ENCODE measurements around the gene C1orf35. TPM values are rescaled to one million over a fixed set of nuclear protein-coding genes. Genes with fewer than 3 reads are reported as not detected.

Gene C1orf35
- total and polyA plus RNA-seq, 9 of the 15 experiments (the other 6 are each of a cell fraction or from before 2014, with no cell fraction given), result 3.2 to 48.7 (median 12.5) TPM

GRCh38 chr1:228082214-228082917 is 20.8 kb downstream of the C1orf35 start, which contains the start of gene ARF1 (continued):
- TF ChIP-seq TFE3 (CRISPR knock-in tag; IDR thresholded peaks at IDR 0.05) (peak; percentile 3; the same call in 1 of the 2 replicates), NFE2 (IDR thresholded peaks at IDR 0.05; ENCODE audit: low read depth) (no peak), TBP (optimal IDR thresholded peaks at IDR 0.05; ENCODE audit: low read depth, low read length) (peak; percentile 85), TSHZ1 (CRISPR knock-in tag; IDR thresholded peaks at IDR 0.05) (peak; percentile 67; the same call in 1 of the 2 replicates), GTF3C2 (IDR thresholded peaks at IDR 0.05; ENCODE audit: borderline replicate concordance, extremely low read depth, insufficient read length) (no peak), THAP7 (CRISPR knock-in tag; IDR thresholded peaks at IDR 0.05) (peak; percentile 60; the same call in 1 of the 2 replicates), NEUROD1 (IDR thresholded peaks at IDR 0.05; ENCODE audit: borderline replicate concordance, low read depth, low read length, partially characterized antibody) (peak; percentile 42), KLF6 (CRISPR knock-in tag; IDR thresholded peaks at IDR 0.05; ENCODE audit: borderline replicate concordance) (peak; percentile 66; the same call in 1 of the 2 replicates), OTX1 (CRISPR knock-in tag; IDR thresholded peaks at IDR 0.05) (peak; percentile 82), CXXC5 (CRISPR knock-in tag; IDR thresholded peaks at IDR 0.05) (peak; percentile 70; the same call in 1 of the 2 replicates), YBX1 (IDR thresholded peaks at IDR 0.05) (no peak)
